Omental fat pad (tissue), 4 donors: Measurements from ENCODE around the gene MMS19. TPM values are rescaled to one million over a fixed set of nuclear protein-coding genes. Genes with fewer than 3 reads are reported as not detected.

Source experiments
- ATAC-seq: fragments of 150-250 bp; one replicate; pipeline ENCODE4 v1.9.1; 2016; ENCODE audit warnings: mild to moderate bottlenecking, moderate library complexity; ENCODE audit not compliant: low FRiP score
- DNase-seq: peaks from one replicate; pipeline ENCODE4 v3.0.0-alpha.2; 2019; ENCODE audit warnings: low spot score
- CTCF ChIP-seq, 3 donors: fragments of 450-650 bp; IDR thresholded peaks; one replicate each; pipeline ENCODE4 v1.5.1; 2016 to 2017; ENCODE audit warnings: antibody characterized with exemption in 3 of 3, mild to moderate bottlenecking in 3 of 3, moderate library complexity in 2 of 3
- total RNA-seq, 4 donors: library from RNA; depleted of rRNA; stranded (reverse); fragments of >200 nt; gene quantifications; one replicate each; pipeline ENCODE4 v1.1.0, GENCODE V29; 2016

The MMS19 gene
- total RNA-seq, 4 donors from 2014 or later = 44.4 to 117 (median 64.7) TPM

GRCh38 chr10:97518301-97519043 lies 20.2 kb upstream of the MMS19 start:
- DNase-seq (no peak), ATAC-seq (no peak)
- TF ChIP-seq CTCF (IDR thresholded peaks at IDR 0.05) = no peak

- no peak for TF ChIP-seq CTCF (IDR thresholded peaks at IDR 0.05)
- ATAC-seq = no peak
- DNase-seq = no peak
Observed at GRCh38 chr10:97517778-97518300, 19.6 kb upstream of the MMS19 start.

- no peak for TF ChIP-seq CTCF (IDR thresholded peaks at IDR 0.05)
- ATAC-seq (no peak), DNase-seq (no peak)
Observed at GRCh38 chr10:97517096-97517750, 19.0 kb upstream of the MMS19 start.

- no peak for TF ChIP-seq CTCF (IDR thresholded peaks at IDR 0.05)
- no peak for DNase-seq
- ATAC-seq = no peak
Observed at GRCh38 chr10:97515271-97515978, 17.2 kb upstream of the MMS19 start.

GRCh38 chr10:97514344-97514743 lies 16.1 kb upstream of the MMS19 start:
- ATAC-seq = no peak
- no peak for DNase-seq
- TF ChIP-seq CTCF (IDR thresholded peaks at IDR 0.05) = no peak

- DNase-seq (no peak), ATAC-seq (no peak)
- TF ChIP-seq CTCF (IDR thresholded peaks at IDR 0.05) = no peak
Observed at GRCh38 chr10:97512993-97513392, 14.8 kb upstream of the MMS19 start.
